ENCODE measurements around the gene GRM3.

- TF ChIP-seq POLR2A (IDR thresholded peaks at IDR 0.05; ENCODE audit: low read length) (no peak), GATA1 (IDR thresholded peaks at IDR 0.05; ENCODE audit: low read depth, low read length) (no peak)
Measured at GRCh38 chr7:86815556-86815955, 171.8 kb downstream of the GRM3 start.
